Body of pancreas (tissue), 4 donors: ENCODE results near the gene SEMA3F. TPM values are rescaled to one million over a fixed set of nuclear protein-coding genes. Genes with fewer than 3 reads are reported as not detected.

ENCODE experiments used
- ATAC-seq: fragments of 150-250 bp; one replicate; pipeline ENCODE4 v1.9.1; 2016
- DNase-seq, 4 donors: peaks; one replicate each; pipeline ENCODE4 v3.0.0-alpha.2; 2019
- H3K27ac ChIP-seq, 4 donors: fragments of 200-600 bp; sonication (generic); 1 replicate in 3 of 4; 2 replicates in 1 of 4; pipeline versions ENCODE4 v1.5.1 to v1.6.1; 2016 to 2019; ENCODE audit warnings: mild to moderate bottlenecking in 1 of 4, mixed read lengths in 1 of 4, moderate library complexity in 1 of 4
- H3K27me3 ChIP-seq, 2 donors: fragments of 200-600 bp; sonication (generic); one replicate each; pipeline ENCODE4 v1.6.0; 2016; ENCODE audit warnings: mild to moderate bottlenecking in 1 of 2
- H3K36me3 ChIP-seq, 2 donors: fragments of 200-600 bp; sonication (generic); replicated peaks in 1 of 2; 2 replicates each; pipeline ENCODE4 v1.5.1; 2016; ENCODE audit warnings: low read depth in 2 of 2; ENCODE audit not compliant: insufficient read depth in 1 of 2
- H3K4me1 ChIP-seq: fragments of 200-600 bp; sonication (generic); one replicate; pipeline ENCODE4 v1.6.0; 2016
- H3K4me3 ChIP-seq, 2 donors: fragments of 200-600 bp; sonication (generic); 1 replicate in 1 of 2; 2 replicates in 1 of 2; pipeline ENCODE4 v1.5.1; 2016 to 2019
- H3K9me3 ChIP-seq, 3 donors: fragments of 200-600 bp; sonication (generic); 1 replicate in 2 of 3; 2 replicates in 1 of 3; pipeline ENCODE4 v1.5.1; 2016
- CTCF ChIP-seq, 7 experiments: fragments of 450-650 bp in 4 of 7; fragments of 200-600 bp in 3 of 7; sonication (generic) in 3 of 7; IDR thresholded peaks; one replicate each; pipeline ENCODE4 v1.5.1; 2016 to 2019; ENCODE audit warnings: antibody characterized with exemption in 7 of 7
- POLR2A ChIP-seq, 3 donors: fragments of 450-650 bp; IDR thresholded peaks; one replicate each; pipeline ENCODE4 v1.6.1; 2016; ENCODE audit warnings: antibody characterized with exemption in 3 of 3, mild to moderate bottlenecking in 2 of 3
- WGBS, 2 donors: methylation state at CpG; one replicate each; pipeline ENCODE4 v1.1.5; 2017; 5-methylcytosine and 5-hydroxymethylcytosine counted together
- intact Hi-C: fragments of 100-400 bp; cut with DNase I; formaldehyde crosslinking; loops from one replicate; pipeline ENCODE4 v1.15.1; 2023
- total RNA-seq, 2 donors: library from RNA; depleted of rRNA; stranded (reverse); fragments of >200 nt; gene quantifications; one replicate each; pipeline ENCODE4 v1.1.0, GENCODE V29; 2016

The SEMA3F gene
- total RNA-seq, 2 donors from 2014 or later = 5.2 to 25.4 TPM

GRCh38 chr3:50196253-50196801 is 41.2 kb downstream of the SEMA3F start:
- H3K27ac ChIP-seq = no peak overlapping the region
- no peak for TF ChIP-seq POLR2A (IDR thresholded peaks at IDR 0.05)
- no peak for TF ChIP-seq CTCF (IDR thresholded peaks at IDR 0.05)
- H3K9me3 ChIP-seq = no peaks in the 10 kb centered on the region
- intact Hi-C loops = loop anchor here (10.0 kb wide), 1 partner anchor 78 kb away; the partner anchor contains the start of gene LSMEM2
- 82 to 83% methylated on average over 6 of the region's 6 CpGs for WGBS, 2 donors
- no peaks in the 10 kb centered on the region for H3K36me3 ChIP-seq
- H3K4me3 ChIP-seq = no peak overlapping the region
- ATAC-seq (no peak), DNase-seq (no peak)
- H3K27me3 ChIP-seq = peaks cover 0 to 16% of the 10 kb centered on the region in 2 donors
- peaks cover 41% of the 10 kb centered on the region for H3K4me1 ChIP-seq

GRCh38 chr3:50201573-50202315 is 46.6 kb downstream of the SEMA3F start:
- no peaks in the 10 kb centered on the region for H3K36me3 ChIP-seq
- ATAC-seq (peak; percentile 33), DNase-seq (peak; percentile 60 to 73 (median 70))
- H3K27ac ChIP-seq = peak overlapping the region; percentile 80 to 91 (median 82)
- 26 to 49% methylated on average over 2 to 10 of the region's 10 CpGs for WGBS, 2 donors
- no peak for TF ChIP-seq POLR2A (IDR thresholded peaks at IDR 0.05)
- TF ChIP-seq CTCF (IDR thresholded peaks at IDR 0.05) = peak in 4 of 7 experiments; percentile 26 to 39 (median 34)
- H3K4me1 ChIP-seq = peaks cover 58% of the 10 kb centered on the region
- no peaks in the 10 kb centered on the region for H3K27me3 ChIP-seq
- no peaks in the 10 kb centered on the region for H3K9me3 ChIP-seq
- H3K4me3 ChIP-seq = no peak overlapping the region
- intact Hi-C loops = no loop called here

- intact Hi-C loops = no loop called here
- H3K4me3 ChIP-seq = no peak overlapping the region
- peak overlapping the region; percentile 80 to 91 (median 82) for H3K27ac ChIP-seq
- no peaks in the 10 kb centered on the region for H3K36me3 ChIP-seq
- no peaks in the 10 kb centered on the region for H3K9me3 ChIP-seq
- ATAC-seq = no peak
- WGBS, 2 donors = 72 to 77% methylated on average over 16 of the region's 16 CpGs
- TF ChIP-seq POLR2A (IDR thresholded peaks at IDR 0.05) = no peak
- no peak for TF ChIP-seq CTCF (IDR thresholded peaks at IDR 0.05)
- DNase-seq = peak in 1 of 4 donors; percentile 41
- peaks cover 66% of the 10 kb centered on the region for H3K4me1 ChIP-seq
- H3K27me3 ChIP-seq = no peaks in the 10 kb centered on the region
Observed at GRCh38 chr3:50202353-50203112, 47.4 kb downstream of the SEMA3F start.

GRCh38 chr3:50203113-50203808 is 48.1 kb downstream of the SEMA3F start:
- H3K4me1 ChIP-seq = peaks cover 71% of the 10 kb centered on the region
- no peaks in the 10 kb centered on the region for H3K36me3 ChIP-seq
- 18 to 45% methylated on average over 6 to 9 of the region's 9 CpGs for WGBS, 2 donors
- intact Hi-C loops = no loop called here
- peak overlapping the region; percentile 80 to 91 (median 82) for H3K27ac ChIP-seq
- H3K9me3 ChIP-seq = no peaks in the 10 kb centered on the region
- no peaks in the 10 kb centered on the region for H3K27me3 ChIP-seq
- ATAC-seq = peak; percentile 75
- H3K4me3 ChIP-seq = no peak overlapping the region
- peak; percentile 89 to 97 (median 94) for DNase-seq
- peak; percentile 22 to 51 (median 46) for TF ChIP-seq POLR2A (IDR thresholded peaks at IDR 0.05)
- TF ChIP-seq CTCF (IDR thresholded peaks at IDR 0.05) = no peak
